HL-60/S4 treated with phorbol 12-myristate 13-acetate at 8.2 ng/mL for 4 days and 3 days (cell line): ENCODE data around the gene LGALSL.
"Not testable (repeated sequence)": the region's sequence is repeated elsewhere in the genome, so short reads cannot be mapped to it uniquely, and the experiment has no call there.

Experiments
- in situ Hi-C: fragments of 300-500 bp; cut with MboI; formaldehyde crosslinking; loops from 2 replicates; pipeline ENCODE4 v1.15.0; 2022; ENCODE audit warnings: low sequenced_read_pairs

The LGALSL gene

DNA sequence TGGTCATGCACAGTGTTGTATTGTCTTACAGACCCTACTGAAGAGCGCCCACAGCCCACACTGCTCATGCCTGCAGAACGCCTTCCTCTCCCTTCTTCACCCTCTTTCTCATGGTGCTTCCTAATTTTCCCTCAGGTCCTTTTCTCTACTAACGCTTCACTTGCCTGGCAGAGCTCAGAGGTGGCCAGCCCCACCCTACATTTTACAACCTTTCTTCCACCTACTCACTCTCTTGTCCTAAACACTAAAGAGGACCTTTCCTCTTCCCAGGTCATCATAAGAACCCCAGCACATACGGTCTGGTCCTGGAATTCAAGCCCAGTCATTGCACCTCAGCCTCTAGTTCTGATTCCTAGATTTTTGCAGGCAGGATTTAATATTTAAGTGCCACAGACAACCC is 11.7 kb upstream of the LGALSL start:
- in situ Hi-C loops = no loop called here

DNA sequence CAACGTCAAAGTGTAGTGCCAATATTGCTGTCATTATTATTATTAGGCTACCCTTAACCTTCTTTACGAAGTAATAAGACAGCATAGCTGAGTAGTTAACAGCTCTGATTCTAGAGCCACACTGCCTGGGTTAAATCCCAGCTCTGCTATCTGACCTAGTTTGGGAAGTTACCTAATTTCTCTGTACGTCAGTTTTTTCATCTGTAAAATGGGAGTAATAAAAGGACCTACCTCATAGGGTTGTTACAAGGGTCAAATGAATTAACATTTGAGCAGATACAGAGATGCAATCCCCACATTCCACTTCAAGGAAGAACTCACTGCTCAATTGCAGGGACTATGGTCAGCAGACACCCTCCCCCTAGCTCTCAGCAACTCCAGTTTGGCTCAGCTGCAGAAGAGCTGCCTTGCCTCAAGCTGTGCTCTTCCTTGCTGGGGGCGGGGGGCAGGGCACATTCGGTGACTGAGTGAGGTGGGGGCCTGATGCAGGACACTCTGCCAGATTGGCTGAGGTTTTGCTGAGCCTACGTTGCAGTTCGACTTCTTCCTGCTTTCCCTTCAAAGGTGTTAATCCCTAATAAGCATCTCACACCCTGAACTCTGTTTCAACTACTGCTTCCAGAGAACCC is 11.0 kb upstream of the LGALSL start:
- in situ Hi-C loops = no loop called here

DNA sequence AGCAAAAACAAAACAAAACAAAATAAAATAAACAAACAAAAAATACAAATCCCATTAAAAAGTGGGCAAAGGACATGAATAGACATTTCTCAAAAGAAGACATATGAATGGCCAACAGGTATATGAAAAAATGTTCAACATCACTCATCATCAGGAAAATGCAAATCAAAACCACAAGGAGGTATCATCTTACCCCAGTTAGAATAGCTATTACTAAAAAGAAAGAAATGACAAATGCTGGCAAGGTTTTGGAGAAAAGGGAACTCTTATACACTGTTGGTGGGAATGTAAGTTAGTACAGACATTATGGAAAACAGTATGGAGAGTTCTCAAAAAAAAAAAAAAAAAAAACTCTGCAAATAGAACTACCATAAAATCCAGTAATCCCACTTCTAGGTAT is 8.0 kb upstream of the LGALSL start:
- in situ Hi-C loops = not testable (repeated sequence)

DNA sequence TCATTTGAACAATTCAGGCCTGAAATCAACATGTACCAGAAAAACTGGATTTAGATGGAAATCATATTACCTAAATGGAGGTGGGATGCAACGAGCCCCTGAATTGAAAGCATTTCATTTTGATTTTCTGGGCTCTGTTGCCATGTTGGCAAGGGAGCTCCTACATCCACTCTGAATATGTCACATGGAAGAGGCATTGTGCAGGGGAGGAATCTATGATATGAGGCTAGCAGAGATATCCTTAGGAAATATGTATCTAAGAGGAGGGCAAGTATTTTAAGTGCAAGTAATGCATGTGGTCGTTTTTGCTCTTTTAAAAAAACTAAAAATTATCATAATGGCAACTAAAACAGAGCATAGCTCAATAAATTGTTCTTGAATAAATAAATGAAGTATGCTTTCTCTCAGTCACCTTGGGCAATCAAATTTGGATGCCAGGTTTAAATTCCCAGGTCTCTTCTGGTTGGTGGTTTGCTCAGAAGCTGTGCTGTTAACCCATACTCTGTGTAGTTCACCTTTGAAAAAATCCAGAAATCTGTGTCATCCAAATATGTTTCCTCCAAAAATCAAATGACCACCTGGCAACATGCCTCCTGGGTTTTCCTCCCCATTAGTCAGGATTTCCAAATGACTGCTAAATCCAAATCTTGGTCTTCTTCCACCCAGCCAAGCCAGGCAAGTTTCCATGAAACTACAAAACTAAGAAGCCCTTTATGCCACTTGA is 6.5 kb upstream of the LGALSL start:
- in situ Hi-C loops = no loop called here

DNA sequence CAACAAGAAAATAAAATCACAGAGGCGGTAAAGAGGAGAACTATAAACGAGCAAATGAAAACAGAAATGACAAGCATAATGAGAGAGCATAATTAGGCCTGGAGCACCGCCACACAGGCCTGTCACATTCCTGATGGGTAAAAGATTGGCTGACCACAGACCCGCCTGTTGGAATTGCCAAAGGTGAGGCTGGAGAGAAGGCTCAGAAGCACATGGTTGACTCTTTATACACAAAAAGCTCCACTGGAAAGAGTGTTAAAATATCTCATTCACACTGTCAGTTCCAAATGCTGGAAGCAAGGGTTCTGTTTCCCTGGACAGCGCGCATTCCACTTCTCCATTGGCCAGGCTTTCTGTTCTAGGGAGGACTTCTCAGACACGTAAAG is 5.9 kb upstream of the LGALSL start:
- in situ Hi-C loops = no loop called here

DNA sequence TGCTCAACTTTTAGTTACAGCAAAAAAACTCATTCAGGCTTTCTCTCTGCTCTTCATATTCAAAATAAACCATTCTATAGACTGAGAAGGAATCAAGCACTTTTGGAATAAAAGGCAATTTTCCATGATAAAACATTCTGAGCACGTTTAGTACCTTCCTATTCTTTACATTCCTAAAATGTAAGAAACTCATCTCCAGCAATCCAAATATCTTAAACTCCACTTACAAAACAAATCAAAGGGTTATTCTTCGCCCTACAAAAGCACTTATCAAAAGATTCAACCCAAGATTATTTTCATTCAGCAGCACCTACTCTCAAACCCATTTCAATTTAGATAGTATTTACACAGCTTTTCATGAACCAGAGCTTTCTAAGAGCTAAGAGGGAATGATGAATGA is 2.9 kb upstream of the LGALSL start:
- in situ Hi-C loops = no loop called here

DNA sequence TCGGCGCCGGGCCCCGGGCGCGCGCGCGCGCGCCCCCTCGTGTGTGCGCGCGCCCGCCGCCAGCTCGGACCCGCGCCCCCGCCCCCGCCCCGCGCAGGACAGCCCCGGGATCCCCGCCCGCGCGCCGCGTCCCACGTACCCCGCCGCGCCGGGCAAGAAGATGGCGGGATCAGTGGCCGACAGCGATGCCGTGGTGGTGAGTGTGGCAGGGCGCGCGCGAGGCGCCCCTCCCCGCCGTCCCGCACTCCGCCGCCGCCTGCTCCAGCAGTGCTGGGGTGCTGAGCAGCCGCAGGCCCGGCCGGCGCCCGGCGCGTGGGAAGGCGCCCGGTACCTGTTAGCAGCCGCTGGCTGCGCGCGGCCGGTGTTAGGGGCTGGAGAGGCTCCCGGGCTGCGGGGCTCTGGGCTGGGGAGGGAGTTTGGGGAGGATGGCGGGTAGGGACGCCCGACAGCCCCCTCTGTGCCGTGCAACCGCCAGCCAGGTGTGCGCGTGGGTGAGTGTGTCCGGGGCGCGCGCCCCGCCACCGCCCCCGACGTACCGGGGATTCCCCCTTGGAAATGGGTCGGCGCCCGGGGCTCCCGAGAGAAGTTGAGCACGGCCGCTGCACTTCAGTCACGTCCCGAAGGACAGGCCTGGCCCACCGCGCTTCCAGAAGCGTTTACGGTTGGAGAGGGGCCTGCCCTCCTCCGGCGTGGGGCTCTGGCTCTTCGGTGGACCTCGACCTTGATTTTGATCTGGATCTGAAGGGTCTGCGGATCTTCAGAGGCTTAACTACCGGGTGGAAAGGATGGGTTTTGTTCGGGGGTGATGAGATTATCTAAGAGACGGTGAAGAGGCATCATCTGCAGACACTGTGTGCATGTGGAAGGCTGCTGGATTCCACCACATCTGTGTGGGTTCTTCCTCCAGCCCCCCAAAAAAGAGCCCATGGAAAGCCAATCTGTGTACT is 697 bp downstream of the LGALSL start:
- in situ Hi-C loops = no loop called here

DNA sequence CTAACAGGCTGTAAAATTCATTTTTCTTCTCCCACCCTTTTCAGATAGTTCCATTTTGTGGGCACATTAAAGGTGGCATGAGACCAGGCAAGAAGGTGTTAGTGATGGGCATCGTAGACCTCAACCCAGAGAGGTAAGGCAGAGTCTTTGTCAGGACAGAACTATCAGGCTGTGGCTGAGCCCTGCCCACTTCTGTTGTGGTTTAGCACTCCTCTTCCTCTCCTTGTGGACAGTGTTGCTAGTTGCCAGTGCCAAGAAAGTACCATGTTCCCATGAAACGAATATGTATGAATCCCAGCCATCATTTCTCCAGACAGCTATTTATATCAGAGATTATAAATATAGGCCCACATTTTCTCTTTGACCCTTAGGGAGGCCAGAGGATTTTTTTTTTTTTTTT is 1.6 kb downstream of the LGALSL start:
- in situ Hi-C loops = no loop called here

DNA sequence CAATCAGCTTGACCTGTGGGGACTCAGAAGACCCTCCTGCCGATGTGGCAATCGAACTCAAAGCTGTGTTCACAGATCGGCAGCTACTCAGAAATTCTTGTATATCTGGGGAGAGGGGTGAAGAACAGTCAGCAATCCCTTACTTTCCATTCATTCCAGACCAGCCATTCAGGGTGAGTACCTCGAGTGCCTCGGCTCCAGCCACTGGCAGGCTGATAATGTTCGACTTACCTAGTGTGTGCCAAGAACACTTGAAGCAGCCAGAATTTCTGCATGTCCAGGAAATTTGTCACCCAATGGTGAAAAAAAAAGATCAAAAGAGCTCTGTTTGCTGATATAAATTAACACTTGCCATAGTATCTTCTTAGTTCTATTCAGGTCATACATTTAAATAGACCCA is 2.3 kb downstream of the LGALSL start:
- in situ Hi-C loops = no loop called here

DNA sequence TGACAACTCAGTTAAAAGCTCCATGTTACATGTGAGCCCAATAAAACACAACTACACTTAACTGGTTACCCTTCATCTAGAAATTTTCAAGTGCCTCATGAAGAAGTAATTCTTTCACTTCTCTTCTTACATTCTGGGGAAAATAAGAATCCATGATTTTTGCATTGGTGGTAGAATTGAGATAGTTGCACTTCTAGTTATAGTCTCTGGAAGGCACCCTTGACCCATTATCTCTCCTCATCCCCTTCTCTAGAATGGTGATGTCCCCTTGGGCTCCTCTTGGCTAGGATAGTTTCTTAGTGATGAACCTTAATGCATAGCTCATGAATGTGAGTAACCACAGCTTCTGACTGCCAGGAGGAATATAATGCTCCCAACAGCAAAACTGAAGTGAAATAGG is 3.6 kb downstream of the LGALSL start:
- in situ Hi-C loops = no loop called here

DNA sequence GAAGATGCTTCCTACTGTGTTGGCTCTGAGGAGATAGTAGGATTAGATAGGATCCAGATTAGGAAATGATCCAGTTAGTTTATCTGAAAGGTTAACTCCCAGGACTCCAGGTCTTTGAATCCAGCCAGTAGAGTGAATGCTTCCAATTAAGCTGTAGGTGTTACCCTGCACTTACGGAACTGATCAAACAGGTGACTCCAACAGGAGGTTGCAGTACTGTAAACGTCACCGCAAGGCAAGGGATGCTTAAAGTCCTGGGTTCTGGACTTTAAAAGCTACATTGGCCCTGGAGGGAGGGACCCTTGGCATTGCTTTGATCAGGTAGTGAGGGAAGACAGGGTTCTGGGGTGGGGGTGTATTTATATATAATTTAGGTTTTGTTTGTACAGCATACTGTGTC is 5.6 kb downstream of the LGALSL start:
- in situ Hi-C loops = no loop called here

DNA sequence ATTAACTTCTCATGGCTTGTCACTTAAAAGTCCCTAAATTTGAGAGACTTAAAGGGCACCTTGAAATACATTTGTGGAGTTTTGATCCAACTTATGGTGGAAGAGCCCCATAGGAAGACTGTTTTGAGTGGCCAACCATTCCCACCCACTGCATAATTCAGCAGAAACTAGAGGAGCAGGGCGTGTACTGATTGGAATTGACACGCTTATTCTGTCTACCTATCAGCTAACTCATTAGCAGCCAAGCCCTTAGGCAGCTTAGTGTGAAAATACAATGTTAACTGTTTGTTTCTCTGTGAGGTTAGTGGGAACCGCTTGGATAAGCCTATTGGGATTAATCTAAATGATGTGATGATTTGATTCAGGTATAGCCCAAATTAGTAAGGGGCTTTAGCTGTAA is 6.4 kb downstream of the LGALSL start:
- in situ Hi-C loops = no loop called here

DNA sequence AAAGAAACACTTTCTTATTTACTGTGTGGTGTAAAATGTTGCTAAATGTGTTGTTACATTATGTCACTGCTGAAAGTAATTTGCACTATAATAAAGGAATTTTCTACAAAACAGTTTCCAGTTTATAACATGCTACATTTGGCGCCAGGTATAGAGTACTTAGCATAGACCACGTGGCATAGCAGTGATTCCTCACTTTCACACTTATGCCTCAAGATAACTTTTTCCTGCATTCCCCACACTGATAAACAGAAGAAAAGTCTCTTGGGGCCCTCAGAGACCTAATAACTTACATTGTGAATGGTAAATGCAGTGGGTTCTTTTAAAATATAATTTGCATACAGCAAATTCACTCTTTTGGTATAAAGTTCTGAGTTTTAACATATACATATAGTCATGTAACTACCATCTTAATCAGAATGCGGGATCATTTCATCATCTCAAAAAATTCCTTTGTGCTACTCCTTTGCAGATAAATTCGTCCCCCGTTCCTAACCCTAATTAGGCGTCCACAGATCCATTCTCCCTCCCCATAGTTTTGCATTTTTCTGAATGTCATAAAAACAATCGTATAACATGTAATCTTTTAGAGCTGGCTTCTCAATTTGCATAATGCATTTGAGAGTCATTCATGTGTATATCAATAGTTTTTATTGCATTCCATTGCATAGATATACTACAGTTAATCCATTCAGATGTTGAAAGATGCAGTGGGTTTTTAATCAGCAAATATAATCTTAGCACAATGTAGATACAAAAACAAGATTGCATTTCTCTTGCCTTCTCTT is 7.5 kb downstream of the LGALSL start:
- in situ Hi-C loops = no loop called here

DNA sequence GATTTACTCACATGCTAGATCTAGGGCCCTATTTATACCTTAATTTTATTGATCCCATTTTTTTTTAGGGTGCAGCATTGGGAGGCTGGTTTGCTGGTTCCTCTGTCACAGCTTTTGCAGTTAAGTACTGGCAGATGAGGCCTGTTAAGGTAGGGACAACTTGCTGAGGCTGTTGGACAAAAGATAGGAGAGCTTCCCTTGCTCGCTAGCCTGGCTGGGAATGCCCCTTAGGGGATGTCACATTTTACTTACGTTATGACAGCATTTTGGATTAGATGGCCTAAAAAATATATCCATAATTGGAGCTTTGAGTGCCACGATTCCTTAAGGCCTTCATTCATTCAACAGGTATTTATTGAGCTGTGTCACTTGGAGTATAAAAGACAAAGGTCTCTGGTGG is 8.2 kb downstream of the LGALSL start:
- in situ Hi-C loops = no loop called here

DNA sequence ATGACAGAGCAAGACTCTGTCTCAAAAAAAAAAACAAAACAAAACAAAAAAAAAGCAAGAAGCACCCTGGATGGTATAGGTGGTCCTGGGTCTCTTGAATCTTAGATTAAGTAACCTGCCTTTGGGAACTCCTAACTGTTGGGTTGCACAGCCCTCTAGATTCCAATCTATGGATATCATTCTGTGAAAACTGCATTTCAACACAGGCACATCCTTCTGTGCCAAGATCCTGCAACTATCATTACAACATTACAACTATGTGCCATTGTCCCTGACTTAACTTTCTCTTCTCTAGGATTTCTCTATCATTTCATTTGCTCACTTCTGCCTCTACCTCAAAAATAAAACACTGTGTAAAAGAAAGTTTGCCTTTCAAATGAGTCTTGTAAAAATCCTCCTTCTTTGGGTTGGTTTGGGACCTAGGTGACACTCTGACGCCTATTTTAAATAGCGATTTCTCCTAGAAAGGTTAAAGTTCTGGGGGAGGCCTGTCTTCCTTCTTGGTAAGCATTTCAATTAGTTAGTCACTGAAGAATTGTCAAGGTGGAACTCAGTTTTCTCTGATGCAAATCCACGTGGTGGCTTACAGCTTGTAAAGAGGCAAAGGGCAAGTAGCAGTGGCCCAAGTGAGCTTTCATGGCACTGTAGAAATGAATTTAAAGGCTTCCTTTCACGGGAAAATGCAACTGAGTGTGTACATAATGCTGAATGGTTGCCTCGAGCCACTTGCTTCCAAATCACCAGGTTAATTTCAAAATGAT is 9.2 kb downstream of the LGALSL start:
- in situ Hi-C loops = no loop called here

DNA sequence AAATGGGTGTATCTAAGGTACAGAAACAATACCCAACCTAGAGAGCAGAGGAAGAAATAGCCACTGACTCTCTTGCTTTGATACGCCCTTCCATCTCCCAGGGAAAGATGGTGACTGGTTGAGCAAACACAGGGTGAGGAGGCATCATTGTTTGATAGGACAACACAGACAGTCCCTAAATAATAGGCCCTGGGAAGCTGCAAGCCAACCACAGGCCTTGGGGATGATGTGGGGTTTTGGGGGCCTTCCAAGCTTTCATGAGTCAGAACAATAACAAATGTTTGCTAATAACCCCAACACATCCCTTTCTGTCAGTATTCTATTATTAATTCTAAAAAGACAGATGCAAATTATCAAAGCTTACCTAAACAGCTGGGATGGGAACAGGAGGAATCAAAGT is 9.8 kb downstream of the LGALSL start:
- in situ Hi-C loops = no loop called here

DNA sequence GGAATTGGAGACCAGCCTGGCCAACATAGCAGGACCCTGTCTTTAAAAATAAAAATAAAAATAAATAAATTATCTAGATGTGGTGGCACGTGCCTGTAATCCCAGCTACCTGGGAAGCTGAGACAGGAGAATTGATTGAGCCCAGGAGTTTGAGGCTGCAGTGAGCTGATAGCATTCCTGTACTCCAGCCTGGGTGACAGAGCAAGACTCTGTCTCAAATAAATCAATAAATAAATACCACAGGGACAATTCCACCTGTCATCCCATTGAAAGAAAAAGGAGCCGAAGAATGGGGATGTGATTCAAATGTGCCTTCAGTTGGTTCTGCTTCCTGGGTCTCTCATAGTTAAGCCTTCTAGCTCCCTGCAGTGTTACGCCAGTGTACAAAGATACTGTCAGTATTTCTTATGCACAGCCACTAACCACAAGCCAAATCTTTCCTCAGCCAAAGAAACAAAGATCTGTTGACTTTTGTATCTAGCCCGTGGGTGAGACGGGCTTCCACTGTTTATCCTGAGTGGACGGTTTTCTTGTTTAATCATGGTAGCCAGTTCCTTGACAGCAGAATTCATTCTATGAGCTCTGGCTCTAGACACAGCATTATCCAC is 12.6 kb downstream of the LGALSL start:
- in situ Hi-C loops = no loop called here

DNA sequence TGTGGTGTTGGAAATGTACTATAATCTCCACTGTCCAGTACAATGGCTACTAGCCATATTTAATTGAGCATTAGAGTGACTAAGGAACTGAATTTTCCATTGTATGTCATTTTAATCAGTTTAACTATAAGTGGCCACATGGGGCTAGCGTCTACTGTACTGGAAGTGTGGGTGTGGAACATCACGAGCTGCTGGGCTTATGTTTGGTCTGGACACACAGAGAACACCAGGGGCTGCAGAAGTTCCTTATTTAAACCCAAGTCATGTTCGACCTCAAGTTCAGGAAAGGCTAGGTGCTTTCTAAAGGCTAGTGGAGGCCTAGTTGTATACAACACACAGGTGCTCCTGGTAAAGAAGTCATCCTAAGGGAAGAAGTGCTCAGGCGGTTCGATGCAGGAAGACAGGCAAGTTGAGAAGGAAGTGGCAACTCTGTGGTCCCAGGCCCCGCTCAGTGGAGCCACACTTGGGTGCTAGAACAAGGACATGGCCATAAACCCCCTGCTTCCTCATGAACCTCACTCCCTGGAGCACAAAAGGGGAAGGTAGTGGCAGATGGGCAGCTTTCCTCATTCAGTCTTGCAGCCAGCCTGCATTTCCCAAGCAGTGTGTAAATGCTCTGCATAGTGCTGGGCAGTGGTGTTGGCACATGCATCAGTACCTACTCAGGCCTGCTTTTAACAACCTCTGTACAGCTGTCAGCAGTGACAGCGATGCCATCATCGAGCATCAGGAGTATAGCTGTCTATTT is 13.3 kb downstream of the LGALSL start:
- in situ Hi-C loops = no loop called here

DNA sequence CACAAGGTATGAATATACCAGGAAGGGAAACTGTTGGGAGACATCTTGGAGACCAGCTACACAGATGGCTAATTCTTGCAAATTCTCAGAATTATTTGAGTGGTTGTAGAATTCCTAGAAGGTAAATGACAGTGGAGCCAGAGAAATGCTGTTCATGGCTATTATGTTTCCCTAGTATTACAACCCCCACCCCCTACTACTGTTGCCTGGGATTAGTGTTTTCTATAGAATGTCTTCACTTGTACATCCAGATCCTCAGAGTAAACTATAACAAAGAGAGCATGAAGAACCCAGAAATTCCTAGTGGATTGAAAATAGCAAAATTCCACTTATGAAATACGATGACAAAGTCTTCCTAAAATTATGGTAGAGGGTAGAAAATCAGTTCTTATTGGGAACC is 15.3 kb downstream of the LGALSL start:
- in situ Hi-C loops = no loop called here
